GM19467 (cell line): Measurements from ENCODE around the gene NUDCD3.

Experiments
- ATAC-seq: cut with Tn5 transposase; IDR thresholded peaks from one replicate; pipeline ENCODE4 v1.9.1; 2021; ENCODE audit warnings: mild to moderate bottlenecking, moderate library complexity; ENCODE audit not compliant: unreplicated experiment

Gene NUDCD3

DNA sequence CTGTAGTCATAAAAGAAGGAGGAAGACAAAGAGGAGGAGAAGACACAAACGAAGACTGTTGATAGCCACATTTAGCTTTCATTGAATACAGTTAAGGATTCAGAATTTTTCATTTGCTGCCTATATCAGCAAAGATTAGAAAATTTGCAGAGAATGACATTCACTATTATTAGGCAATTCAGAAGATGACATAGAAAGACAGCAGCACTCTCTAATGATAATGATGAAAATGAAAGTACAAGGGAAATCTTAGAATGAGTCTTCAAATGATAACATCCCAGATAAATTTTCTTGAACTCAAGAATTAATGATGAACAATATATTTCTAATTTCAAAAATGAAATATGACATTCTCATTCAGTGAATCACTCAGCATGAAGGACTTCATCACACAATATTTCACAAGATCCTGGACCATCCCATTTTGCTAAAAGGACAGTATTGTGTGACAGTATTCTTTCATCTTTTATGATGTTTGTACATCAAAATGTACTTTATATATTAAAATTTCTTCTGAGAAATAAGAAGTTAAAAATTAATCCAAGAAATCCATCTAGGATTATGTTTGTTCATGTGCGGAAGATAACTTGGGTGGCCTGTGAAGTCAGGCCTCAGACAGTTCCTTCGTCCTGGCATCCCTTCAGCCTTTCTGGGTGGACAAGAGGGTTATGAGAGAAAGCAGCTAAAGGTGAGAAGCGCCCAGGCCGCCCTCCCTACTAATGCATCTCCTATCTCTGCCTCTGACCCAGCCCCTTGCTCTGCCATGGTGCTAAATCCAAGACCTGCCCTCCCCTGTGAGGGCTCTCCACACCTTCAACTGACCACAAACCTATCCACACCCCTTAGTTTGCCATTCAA is 117.7 kb downstream of the NUDCD3 start:
- ATAC-seq, result no peak

DNA sequence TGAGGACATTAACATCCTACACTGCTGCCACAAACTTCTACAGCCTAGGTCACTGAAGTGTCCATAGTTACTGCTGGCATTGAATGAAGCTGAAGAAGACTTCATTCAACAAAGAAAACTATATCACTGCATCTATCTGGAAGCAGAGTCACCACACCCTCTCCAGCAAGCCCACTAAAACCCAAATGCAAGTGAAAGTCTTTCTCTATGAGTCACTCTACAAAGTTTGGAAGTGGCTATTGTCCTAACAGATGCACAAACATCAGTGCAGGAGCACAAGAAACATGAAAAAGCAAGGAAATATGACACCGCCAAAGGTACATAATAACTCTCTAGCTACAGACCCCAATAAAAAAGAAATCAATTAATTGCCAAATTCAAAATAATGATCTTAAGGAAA is 121.6 kb downstream of the NUDCD3 start:
- ATAC-seq, result no peak

DNA sequence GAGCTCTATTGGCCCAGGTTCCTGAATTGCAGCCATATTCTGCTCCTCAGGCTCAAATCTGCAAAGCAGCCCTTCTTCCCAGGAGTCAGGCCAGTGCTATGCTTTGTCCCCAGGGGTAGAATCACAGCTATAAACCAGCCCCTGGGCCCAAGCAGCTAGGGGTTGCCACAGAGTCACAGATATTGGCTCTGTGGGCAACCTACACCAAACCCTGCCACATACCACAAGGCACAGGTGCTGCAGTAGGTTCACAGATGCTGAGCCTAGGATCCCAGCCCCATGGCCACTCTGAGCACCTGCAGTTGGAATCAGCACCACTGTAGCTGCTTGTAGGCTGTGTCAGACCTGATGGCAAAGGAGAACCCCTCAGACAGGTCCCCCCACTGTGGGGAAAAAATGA is 122.0 kb downstream of the NUDCD3 start:
- ATAC-seq, result no peak

DNA sequence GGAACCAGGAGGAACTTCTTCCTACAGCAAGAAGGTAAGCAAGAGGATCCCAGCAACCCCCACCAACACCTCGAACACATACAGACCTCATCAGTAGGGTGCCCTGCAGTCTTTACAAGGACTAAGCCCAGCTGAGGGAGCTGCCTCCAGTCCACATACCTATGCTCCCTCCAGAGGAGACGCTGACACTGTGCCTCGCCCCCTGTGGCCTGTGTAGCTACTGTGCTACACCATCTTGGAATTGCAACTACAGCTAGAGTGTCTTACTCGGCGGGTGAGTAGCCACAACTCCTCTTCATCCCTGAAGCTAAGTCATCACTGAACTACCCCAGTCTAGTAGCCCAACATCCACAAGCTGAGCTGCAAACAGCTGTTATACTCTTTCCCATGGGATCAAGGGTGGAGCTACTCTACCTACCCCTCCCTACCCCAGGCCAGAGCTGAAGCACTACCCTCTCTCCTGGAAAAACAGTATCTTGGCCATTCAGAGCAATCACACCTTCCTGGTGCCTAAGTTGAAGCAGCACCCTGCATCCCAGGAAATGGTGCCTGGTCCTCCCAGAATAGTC is 122.9 kb downstream of the NUDCD3 start:
- no peak for ATAC-seq

DNA sequence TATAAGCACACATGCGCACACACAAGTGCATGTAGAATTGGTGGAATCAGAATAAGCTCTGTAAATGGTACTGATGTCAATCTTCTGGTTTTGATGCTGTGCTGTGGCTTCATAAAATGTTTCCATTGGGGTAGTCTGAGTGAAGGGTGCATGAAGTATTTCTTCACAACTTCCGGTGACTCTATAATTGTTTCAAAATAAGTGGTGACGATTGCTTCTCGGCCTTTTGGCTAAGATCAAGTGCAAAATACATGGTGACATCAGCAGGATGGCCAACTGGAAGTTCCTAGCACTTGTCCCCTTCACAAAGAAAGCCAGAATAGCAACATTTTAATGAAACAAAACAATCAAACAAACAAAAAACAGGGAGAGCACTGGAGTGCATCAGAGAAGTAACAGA is 123.5 kb downstream of the NUDCD3 start:
- no peak for ATAC-seq

DNA sequence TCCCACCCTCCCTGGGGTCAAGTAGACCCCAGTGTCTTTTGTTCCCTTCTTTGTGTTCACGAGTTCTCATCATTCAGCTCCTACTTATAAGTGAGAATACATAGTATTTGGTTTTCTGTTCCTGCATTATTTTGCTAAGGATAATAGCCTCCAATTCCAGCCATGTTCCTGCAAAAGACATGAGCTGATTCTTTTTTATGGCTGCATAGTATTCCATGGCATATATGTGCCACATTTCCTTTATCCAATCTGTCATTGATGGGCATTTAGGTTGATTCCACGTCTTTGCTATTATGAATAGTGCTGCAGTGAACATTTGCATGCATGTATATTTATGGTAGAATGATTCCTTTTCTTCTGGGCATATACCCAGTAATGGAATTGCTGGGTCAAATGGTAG is 136.8 kb downstream of the NUDCD3 start:
- no peak for ATAC-seq

DNA sequence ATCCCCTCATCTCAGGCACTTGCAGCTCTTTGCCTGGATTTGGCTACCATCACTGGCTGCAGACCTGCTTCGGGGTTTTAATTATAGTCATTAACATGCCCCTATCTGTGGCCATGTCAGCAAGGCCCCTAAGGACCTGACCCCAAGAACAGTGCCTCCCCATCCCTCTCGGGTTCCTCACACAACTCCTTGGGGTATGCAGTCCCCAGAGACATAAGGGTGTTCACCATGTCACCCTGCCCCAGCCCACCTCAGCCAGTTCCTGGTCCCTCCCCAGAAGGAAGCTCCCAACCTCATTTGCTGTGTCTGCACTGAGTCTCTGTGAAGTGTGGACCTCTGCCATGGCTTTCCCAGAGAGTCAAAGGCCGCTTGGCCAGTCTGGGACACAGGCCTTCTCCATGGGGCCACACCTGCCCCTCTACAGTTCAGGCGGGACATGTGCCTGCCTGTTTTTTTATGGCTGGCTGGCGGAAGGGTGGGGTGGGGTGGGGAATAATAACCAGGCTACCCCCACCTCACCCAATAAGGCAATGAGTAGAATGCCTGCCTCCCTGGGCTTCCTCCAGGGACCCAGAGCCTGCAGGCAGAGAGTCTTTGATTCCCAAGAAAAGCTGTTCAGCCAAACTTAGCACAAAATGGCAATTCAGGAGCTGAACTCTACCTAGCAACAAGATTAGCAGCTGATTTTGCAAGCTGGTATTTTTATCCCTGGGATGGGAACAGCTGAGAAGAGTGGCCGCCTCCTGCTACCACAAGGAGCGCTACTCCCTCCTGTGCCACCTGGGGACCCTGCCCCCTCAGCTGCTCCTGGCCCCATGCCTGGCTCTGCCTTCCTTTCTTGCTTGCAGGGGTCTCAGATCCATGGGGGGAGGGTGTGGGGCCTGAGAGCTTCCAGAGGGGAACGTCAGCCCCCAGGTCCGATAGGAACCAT is 141.3 kb downstream of the NUDCD3 start:
- no peak for ATAC-seq

DNA sequence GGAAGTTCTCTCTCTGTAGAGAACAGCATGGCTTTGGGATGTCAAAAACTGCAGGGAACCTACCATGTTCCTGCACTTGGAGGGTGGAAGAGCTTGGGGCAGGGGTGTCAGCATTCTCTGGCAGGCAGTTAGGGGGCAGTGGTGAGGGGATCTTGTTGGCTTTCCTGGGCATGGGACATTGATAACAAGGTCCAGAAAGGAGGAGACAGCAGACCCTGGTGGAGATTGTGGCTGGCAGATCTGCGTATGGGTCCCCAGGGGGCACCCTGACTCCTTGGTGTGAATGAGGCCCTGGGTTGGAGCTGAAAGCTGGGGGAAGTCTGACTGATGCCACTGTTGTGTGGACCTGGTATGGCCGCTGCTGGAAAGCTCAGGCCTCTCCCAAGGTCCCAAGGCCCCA is 142.2 kb downstream of the NUDCD3 start:
- no peak for ATAC-seq

DNA sequence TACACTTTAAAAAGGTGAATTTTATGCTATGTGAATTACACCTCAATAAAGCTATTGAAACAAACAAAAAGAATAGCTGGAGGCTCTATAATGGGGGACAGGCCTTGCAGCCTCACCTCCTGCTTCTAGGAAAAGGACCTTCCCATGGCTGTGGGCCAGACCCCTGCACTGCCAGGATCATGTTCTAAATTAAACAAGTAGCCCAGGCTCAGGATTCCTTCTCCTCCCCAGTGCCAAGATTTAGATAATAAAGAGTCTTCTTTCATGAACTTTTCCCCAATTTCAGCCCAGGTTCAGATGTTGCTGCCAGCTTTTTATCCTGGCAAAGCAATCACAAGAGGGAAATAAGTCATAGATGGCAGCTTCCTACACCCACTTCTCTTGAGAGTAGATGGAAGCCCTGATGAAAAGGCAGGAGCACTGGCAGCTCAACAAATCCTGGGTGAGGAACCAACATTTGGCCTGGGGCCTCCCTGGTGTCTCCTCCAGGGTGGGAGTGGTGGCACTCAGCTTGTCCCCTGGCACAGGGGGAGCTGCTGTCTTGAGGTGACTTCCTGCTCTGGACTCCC is 142.8 kb downstream of the NUDCD3 start:
- no peak for ATAC-seq

DNA sequence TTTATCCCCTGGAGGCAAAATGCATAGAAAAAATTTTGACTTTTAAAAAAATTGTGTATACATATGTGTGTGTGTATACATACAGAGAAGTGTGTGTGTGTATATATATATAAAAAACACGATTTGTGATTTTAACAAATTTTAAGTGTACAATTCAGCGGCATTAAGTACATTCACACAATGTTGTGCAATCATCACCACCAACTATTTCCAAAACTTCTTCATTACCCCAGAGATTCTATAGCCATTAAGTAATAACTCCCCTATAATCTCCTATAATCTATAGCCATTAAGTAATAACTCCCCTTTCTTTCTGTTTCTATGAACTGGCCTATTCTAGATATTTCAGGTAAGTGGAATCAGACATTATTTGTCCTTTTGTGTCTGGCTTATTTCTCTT is 144.4 kb downstream of the NUDCD3 start:
- no peak for ATAC-seq

DNA sequence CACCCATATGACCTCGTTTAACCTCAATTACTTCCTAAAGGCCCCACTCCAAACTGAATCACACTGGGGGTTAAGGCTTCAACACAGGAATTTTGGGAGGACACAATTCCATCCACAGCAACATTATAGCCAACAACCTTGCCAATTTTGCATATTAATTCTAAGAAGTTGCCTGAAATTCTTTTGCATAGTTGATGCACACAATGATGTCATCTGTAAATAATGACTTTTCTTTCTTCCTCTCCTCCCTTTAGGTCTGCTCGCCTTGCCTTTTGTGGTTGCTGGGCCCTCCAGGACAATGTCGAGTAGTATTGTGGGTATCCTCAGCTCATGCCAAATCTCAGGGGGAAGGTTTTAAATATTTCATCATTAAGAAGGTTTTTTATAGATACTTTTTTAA is 149.1 kb downstream of the NUDCD3 start:
- no peak for ATAC-seq

DNA sequence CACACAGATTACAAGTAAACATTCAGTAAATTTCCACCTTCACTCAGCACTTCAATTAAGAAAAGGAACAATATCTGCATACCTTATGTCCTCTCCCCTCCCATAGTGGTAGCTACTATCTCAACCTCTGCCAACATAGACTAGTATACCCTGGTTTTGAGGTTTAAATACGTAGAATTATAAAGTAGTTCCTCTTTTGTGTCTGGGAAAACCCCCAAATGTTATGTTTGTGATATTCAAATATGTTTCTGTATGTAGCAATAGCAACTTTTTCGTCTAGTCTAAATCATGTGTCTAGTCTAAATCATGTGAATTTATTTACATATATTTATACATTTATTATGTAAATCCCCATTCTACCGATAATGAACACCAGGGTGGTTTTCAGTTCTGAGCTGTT is 151.9 kb downstream of the NUDCD3 start:
- ATAC-seq, result no peak

DNA sequence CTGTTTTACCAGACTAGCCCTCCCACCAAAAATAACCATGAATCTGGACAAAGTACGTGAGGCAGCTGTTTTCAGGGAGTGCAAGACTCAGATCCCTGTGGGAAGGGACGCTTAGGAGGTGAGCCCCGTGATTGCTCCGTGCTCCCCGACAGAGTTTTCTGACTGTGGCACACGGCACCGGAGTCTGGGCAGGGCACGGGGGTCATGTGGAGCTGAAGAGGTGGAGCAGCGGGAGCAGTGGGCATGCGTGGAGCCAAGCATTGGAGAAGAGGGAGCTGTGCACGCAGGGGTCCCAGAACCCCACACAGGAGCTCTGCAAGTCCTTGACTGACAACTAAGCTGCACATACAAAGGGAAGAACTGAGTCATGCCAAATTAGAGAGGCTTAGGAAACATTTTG is 154.0 kb downstream of the NUDCD3 start:
- no peak for ATAC-seq

DNA sequence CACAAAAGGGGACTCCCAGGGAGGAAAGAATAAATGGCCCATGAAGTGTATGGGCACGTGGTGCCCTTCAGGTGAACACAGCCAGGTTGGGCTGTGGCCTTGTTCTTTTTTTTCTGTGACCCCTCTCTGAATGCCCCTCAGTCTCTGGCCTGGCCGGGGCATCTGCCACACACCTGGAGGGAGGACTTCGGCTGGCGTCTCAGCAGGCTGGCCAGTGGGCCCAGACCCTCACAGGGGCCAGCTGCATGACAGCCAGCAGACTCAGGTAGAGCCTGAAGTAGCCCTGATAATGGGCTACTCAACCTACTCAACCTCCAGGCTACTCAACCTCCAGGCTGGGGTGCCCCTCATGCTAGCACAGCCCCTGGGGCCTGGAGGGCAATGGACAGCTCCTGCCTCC is 155.3 kb downstream of the NUDCD3 start:
- no peak for ATAC-seq

DNA sequence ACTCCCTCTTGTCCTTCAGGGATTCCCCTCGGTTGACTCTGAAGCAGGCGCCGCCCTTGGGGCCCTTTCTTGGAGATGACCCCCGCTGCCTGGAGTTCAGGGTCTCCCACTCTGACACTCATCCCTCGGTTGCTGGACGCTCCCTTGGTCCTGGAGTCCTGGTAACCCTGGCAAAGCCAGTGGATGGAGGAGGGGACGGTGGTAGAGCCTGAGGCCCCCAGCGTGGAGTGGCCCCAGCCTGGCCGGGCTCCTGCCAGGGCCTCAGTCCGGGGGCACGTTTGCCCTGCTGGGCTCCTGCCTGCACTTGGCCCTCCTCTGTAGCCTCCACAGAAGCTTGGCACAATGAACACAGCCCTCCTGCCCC is 155.7 kb downstream of the NUDCD3 start:
- no peak for ATAC-seq

DNA sequence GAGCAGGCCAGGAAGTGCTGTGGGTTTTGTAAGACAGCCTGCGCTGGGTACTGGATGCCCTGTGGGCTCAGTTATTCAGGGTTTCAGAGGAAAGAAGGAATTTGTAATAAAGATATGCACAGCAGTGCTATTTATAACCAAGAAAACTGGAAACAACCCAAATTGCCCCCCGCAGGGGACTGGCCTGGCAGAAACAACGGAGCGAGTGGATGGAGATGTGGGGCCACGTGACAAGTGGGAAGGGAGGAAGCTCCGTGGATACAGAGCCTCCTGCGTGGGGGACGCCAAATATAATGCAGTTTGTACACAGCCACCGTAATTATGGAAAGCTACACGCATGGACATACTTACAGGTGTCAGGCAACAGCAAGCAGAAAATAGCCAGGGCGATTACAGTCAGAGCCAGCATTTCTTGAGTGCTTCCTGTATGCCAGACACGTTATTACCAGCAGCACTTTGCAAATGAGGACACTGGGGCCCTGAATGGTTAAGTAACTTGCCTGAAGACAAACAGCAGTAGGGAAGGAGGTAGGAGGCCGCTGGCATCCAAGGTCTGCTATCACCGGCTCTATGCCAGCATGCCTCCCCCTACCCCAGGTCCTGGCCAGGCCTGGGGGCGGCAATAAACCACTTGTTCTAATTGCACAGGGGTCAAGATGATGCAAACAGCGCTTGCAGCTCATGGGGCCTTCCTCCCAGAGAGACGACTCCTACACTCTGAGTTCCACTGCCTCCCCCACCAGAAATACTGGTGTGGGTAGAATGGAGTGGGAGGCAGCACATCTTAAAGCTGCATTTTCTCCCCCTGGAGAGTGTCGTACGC is 156.3 kb downstream of the NUDCD3 start:
- ATAC-seq, result no peak

DNA sequence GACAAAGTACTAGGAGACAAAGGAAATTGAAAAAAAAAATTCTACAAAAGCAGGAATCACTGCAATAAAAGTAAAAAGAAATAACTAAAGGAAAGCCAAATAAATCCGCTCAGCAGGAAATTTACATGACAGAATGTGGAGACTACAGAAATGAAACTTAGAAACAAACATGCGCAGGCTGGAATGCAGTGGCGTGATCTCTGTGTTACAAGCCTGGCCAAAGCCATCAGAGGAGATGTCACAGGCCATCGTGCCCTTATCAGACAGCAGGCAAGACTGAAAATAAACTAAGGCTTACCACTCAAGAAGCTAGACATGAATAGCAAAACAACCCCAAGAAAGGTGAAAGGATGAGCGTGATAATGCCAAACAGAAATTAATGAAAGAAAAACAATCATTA is 158.8 kb downstream of the NUDCD3 start:
- ATAC-seq, result no peak

DNA sequence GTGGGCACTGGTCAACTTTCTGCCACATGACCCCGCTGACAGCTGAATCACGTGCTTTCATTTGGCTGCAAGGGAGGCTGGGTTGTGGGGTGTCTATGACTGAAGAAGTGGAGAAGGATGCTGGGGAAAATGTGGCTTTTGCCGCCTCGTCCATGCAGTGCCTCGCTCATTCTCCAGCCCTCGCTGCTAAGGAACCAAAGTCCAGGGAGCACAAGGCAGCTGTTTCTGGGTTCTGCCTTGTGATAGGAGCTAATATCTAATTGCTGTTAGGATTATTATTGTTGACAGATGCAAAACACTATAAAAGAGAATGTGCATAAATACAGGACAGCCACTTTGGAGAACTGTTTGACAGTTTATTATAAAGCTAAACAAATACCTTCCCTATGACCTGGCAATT is 160.1 kb downstream of the NUDCD3 start:
- no peak for ATAC-seq

DNA sequence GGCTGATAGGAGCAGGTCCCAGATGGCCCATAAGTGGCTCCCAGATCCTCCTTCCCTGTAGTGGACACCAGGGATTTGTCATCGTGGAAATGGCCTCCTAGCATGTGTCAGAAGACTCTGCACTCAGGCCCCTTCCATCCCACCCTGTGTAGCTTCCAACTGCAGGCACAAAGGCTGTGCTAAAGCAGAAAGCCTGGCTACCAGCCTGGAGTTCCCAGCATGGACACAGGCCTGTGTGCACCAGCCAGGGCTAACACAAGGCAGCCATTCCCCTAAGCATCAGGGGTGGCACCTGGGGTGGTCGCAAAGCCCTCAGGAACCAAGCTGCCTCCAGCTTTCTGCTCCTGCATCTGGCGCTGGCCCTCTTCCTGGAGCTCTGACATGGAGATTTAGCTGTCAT is 160.6 kb downstream of the NUDCD3 start:
- ATAC-seq, result no peak
